ENCODE measurements around the gene FOXO1.

GRCh38 chr13:40626561-40626960 is 39.9 kb downstream of the FOXO1 start:
- no peak for TF ChIP-seq POLR2A (IDR thresholded peaks at IDR 0.05; ENCODE audit: low read depth, low read length)
- no peak for TF ChIP-seq TAF1 (IDR thresholded peaks at IDR 0.05; ENCODE audit: borderline replicate concordance, low read depth, low read length)
- TF ChIP-seq POLR2AphosphoS5 (IDR thresholded peaks at IDR 0.05; ENCODE audit: low read depth, low read length), result no peak

All from GM12892 (cell line).